HFFc6 (cell line): ENCODE measurements around the gene HDC. TPM values are rescaled to one million over a fixed set of nuclear protein-coding genes. Genes with fewer than 3 reads are reported as not detected.

ENCODE experiments used
- DNase-seq: peaks from one replicate; pipeline ENCODE4 v3.0.0-alpha.2; 2018
- H3K27ac Mint-ChIP-seq: 2 replicates; pipeline ENCODE4 v1.8.0; 2020; ENCODE audit warnings: mild to moderate bottlenecking, mixed read lengths
- H3K27me3 Mint-ChIP-seq: 2 replicates; pipeline ENCODE4 v1.8.0; 2021; ENCODE audit warnings: mild to moderate bottlenecking, moderate library complexity, mixed read lengths; ENCODE audit not compliant: insufficient read depth
- H3K36me3 Mint-ChIP-seq: 2 replicates; pipeline ENCODE4 v1.8.0; 2021; ENCODE audit warnings: low read depth, mixed read lengths
- H3K4me1 Mint-ChIP-seq: 2 replicates; pipeline ENCODE4 v1.8.0; 2020; ENCODE audit warnings: low read depth, mixed read lengths
- H3K4me3 Mint-ChIP-seq: 2 replicates; pipeline ENCODE4 v1.8.0; 2020; ENCODE audit warnings: mild to moderate bottlenecking, moderate library complexity, mixed read lengths
- H3K9me3 Mint-ChIP-seq: 2 replicates; pipeline ENCODE4 v1.8.0; 2020; ENCODE audit warnings: mild to moderate bottlenecking, mixed read lengths
- CTCF ChIP-seq: fragments of 200-600 bp; sonication (generic); IDR thresholded peaks from 2 replicates; pipeline ENCODE4 v1.5.0; 2021; ENCODE audit warnings: antibody characterized with exemption, mild to moderate bottlenecking
- long read RNA-seq: library from polyadenylated mRNA; unstranded; transcript quantifications from one replicate; pipeline ENCODE4 v2.0.0, GENCODE V29; 2019
- total RNA-seq, 6 experiments: library from RNA; stranded (reverse); fragmentation: NEBNext Ultra II Directional; extraction: Animal tissue kit (Norgen Biotek cat#: 25700); gene quantifications; 2 replicates in 1 of 6; 3 replicates in 5 of 6; pipeline ENCODE4 v1.2.3, GENCODE V29; 2021

The HDC gene
- under 1 TPM in 1 of 6 experiments, not detected in 5; 0.07 TPM for total RNA-seq
- long read RNA-seq, result 0 reads

GRCh38 chr15:50265620-50266019 lies at the start of gene HDC:
HDC (minus strand) TSS chr15:50265726; CDS start chr15:50265623, 103 bp downstream.
- Mint-ChIP-seq H3K4me3 (no peak within 1 kb of the TSS), H3K27ac (no peak within 1 kb of the TSS), H3K36me3 (no peaks in the 10 kb centered on the region), H3K9me3 (no peaks in the 10 kb centered on the region), H3K27me3 (peaks cover 12% of the 10 kb centered on the region), H3K4me1 (peaks cover 6% of the 10 kb centered on the region)
- no peak for TF ChIP-seq CTCF
- DNase-seq, result no peak

GRCh38 chr15:50312636-50313035 lies 47.1 kb upstream of the HDC start:
- Mint-ChIP-seq H3K36me3 (peaks cover 24% of the 10 kb centered on the region), H3K27me3 (no peaks in the 10 kb centered on the region), H3K4me1 (no peaks in the 10 kb centered on the region; the same call in 1 of the 2 replicates), H3K27ac (no peak overlapping the region), H3K4me3 (no peak overlapping the region), H3K9me3 (peaks cover 10% of the 10 kb centered on the region)
- no peak for DNase-seq
- TF ChIP-seq CTCF, result no peak

- Mint-ChIP-seq H3K4me3 (no peak overlapping the region), H3K4me1 (no peaks in the 10 kb centered on the region), H3K9me3 (peaks cover 20% of the 10 kb centered on the region)
Observed at GRCh38 chr15:50307799-50308198, 42.3 kb upstream of the HDC start.

GRCh38 chr15:50304836-50305235 lies 39.3 kb upstream of the HDC start:
- no peak for TF ChIP-seq CTCF
- no peak for DNase-seq
- peaks cover 47% of the 10 kb centered on the region for H3K36me3 Mint-ChIP-seq
- H3K9me3 Mint-ChIP-seq, result peaks cover 20% of the 10 kb centered on the region
- H3K27ac Mint-ChIP-seq, result no peak overlapping the region
- peaks cover 7% of the 10 kb centered on the region; the same call in 1 of the 2 replicates for H3K4me1 Mint-ChIP-seq
- no peaks in the 10 kb centered on the region for H3K27me3 Mint-ChIP-seq
- no peak overlapping the region for H3K4me3 Mint-ChIP-seq

More at GRCh38 chr15:50307799-50308198, 42.3 kb upstream of the HDC start:
- H3K27ac Mint-ChIP-seq, result no peak overlapping the region
- no peaks in the 10 kb centered on the region for H3K27me3 Mint-ChIP-seq
- peaks cover 34% of the 10 kb centered on the region for H3K36me3 Mint-ChIP-seq
- TF ChIP-seq CTCF, result no peak
- no peak for DNase-seq

GRCh38 chr15:50302581-50302980 lies 37.1 kb upstream of the HDC start:
- peaks cover 26% of the 10 kb centered on the region for H3K36me3 Mint-ChIP-seq
- H3K27me3 Mint-ChIP-seq, result no peaks in the 10 kb centered on the region
- no peak for TF ChIP-seq CTCF
- peaks cover 17% of the 10 kb centered on the region; the same call in 1 of the 2 replicates for H3K4me1 Mint-ChIP-seq
- DNase-seq, result no peak
- peaks cover 10% of the 10 kb centered on the region for H3K9me3 Mint-ChIP-seq
- H3K27ac Mint-ChIP-seq, result no peak overlapping the region
- no peak overlapping the region for H3K4me3 Mint-ChIP-seq
